Lung (tissue), 12 donors: ENCODE data around the gene MTRF1. TPM values are rescaled to one million over a fixed set of nuclear protein-coding genes. Genes with fewer than 3 reads are reported as not detected.

ENCODE experiments used
- ATAC-seq: fragments of 200-7000 bp; cut with Tn5 transposase; one replicate; pipeline ENCODE4 v1.9.1; 2020; ENCODE audit warnings: moderate number of reproducible peaks; ENCODE audit not compliant: insufficient read depth, low FRiP score
- DNase-seq, 3 donors: peaks; one replicate each; pipeline ENCODE4 v3.0.0-alpha.2; 2013 to 2017
- H3K27ac ChIP-seq, 2 donors: one replicate each; pipeline ENCODE4 v1.5.1; 2013; ENCODE audit warnings: mild to moderate bottlenecking in 2 of 2, moderate library complexity in 2 of 2, control low read depth in 1 of 2, inconsistent platforms in 1 of 2, low read depth in 1 of 2, low read length in 1 of 2
- H3K27me3 ChIP-seq, 3 donors: one replicate each; pipeline ENCODE4 v1.5.1; 2013; ENCODE audit warnings: low read length in 2 of 3; ENCODE audit not compliant: control insufficient read depth in 3 of 3, insufficient read depth in 3 of 3
- H3K36me3 ChIP-seq, 4 donors: one replicate each; pipeline ENCODE4 v1.5.1; 2013; ENCODE audit warnings: low read length in 4 of 4, mild to moderate bottlenecking in 1 of 4, moderate library complexity in 1 of 4; ENCODE audit not compliant: control insufficient read depth in 4 of 4, insufficient read depth in 4 of 4
- H3K4me1 ChIP-seq, 5 donors: one replicate each; pipeline ENCODE4 v1.5.1; 2013; ENCODE audit warnings: low read length in 5 of 5, mild to moderate bottlenecking in 2 of 5, moderate library complexity in 1 of 5; ENCODE audit not compliant: control insufficient read depth in 5 of 5, insufficient read depth in 5 of 5
- H3K4me3 ChIP-seq: one replicate; pipeline ENCODE4 v1.5.1; 2013; ENCODE audit warnings: mild to moderate bottlenecking, control low read depth, moderate library complexity
- H3K9ac ChIP-seq, 2 donors: one replicate each; pipeline ENCODE4 v1.5.1; 2013; ENCODE audit warnings: low read length in 2 of 2, control low read depth in 1 of 2; ENCODE audit not compliant: insufficient read depth in 1 of 2
- H3K9me3 ChIP-seq, 4 donors: one replicate each; pipeline ENCODE4 v1.5.1; 2013; ENCODE audit warnings: low read length in 3 of 4, mild to moderate bottlenecking in 1 of 4, moderate library complexity in 1 of 4; ENCODE audit not compliant: control insufficient read depth in 4 of 4, insufficient read depth in 3 of 4
- CTCF ChIP-seq: IDR thresholded peaks from 2 replicates; pipeline ENCODE4 v1.5.1; 2012; ENCODE audit warnings: mild to moderate bottlenecking; ENCODE audit errors: control extremely low read depth, extremely low read depth
- WGBS, 2 donors: extraction: QIAGEN DNeasy Blood & Tissue Kit; methylation state at CpG; one replicate each; pipeline ENCODE4 v1.1.7; 2013; 5-methylcytosine and 5-hydroxymethylcytosine counted together
- polyA plus RNA-seq, 2 donors: library from polyadenylated mRNA; stranded (reverse); fragments of 200-250 nt; gene quantifications; one replicate each; pipeline ENCODE4 v1.2.1, GENCODE V29; 2013
- total RNA-seq, 2 donors: library from RNA; depleted of rRNA in 1 of 2; stranded (reverse); fragments of >200 nt in 1 of 2; gene quantifications; one replicate each; pipeline ENCODE4 v1.2.1, GENCODE V29; 2014 to 2021
- donor health status: control.
- donor health status: control.
- donor health status: Bipolar disorder and iron deficiency.
- donor health status: healthy.
- donor health status: DM: yes; HTN: yes; CAD: no.

Gene MTRF1
- total and polyA plus RNA-seq, 4 donors = 6.7 to 22.0 (median 8.6) TPM

- no peak for ATAC-seq
- no peaks in the 10 kb centered on the region for H3K27me3 ChIP-seq
- peaks cover 0 to 3% (median 0%) of the 10 kb centered on the region in 4 donors for H3K9me3 ChIP-seq
- no peak overlapping the region for H3K9ac ChIP-seq
- no peak overlapping the region for H3K4me3 ChIP-seq
- no peak overlapping the region for H3K27ac ChIP-seq
- no peak for DNase-seq
- peaks cover 0 to 8% (median 3%) of the 10 kb centered on the region in 4 donors for H3K36me3 ChIP-seq
- WGBS, 2 donors = 88 to 97% methylated on average over 6 of the region's 6 CpGs
- peaks cover 0 to 15% (median 3%) of the 10 kb centered on the region in 5 donors for H3K4me1 ChIP-seq
- TF ChIP-seq CTCF = no peak
Measured at GRCh38 chr13:41188584-41188983, 74.8 kb downstream of the MTRF1 start.

- DNase-seq (no peak), ATAC-seq (no peak)
- 93 to 96% methylated on average over 3 of the region's 3 CpGs for WGBS, 2 donors
Measured at GRCh38 chr13:41186481-41186880, 76.9 kb downstream of the MTRF1 start.

GRCh38 chr13:41182231-41182630 lies 81.1 kb downstream of the MTRF1 start:
- no peak for ATAC-seq
- Histone ChIP-seq H3K9me3 (no peaks in the 10 kb centered on the region), H3K4me1 (no peaks in the 10 kb centered on the region), H3K9ac (no peak overlapping the region), H3K27ac (no peak overlapping the region), H3K27me3 (no peaks in the 10 kb centered on the region), H3K36me3 (no peaks in the 10 kb centered on the region), H3K4me3 (no peak overlapping the region)
- TF ChIP-seq CTCF = no peak
- no peak for DNase-seq

More at GRCh38 chr13:41186481-41186880, 76.9 kb downstream of the MTRF1 start:
- Histone ChIP-seq H3K4me3 (no peak overlapping the region), H3K27ac (no peak overlapping the region), H3K27me3 (no peaks in the 10 kb centered on the region), H3K4me1 (no peaks in the 10 kb centered on the region), H3K9ac (no peak overlapping the region), H3K9me3 (no peaks in the 10 kb centered on the region), H3K36me3 (no peaks in the 10 kb centered on the region)
- TF ChIP-seq CTCF = no peak

GRCh38 chr13:41179593-41180250 lies 83.7 kb downstream of the MTRF1 start:
- Histone ChIP-seq H3K4me3 (no peak overlapping the region), H3K4me1 (no peaks in the 10 kb centered on the region), H3K9me3 (peaks cover 0 to 6% (median 1%) of the 10 kb centered on the region in 4 donors), H3K9ac (no peak overlapping the region), H3K27ac (no peak overlapping the region), H3K36me3 (no peaks in the 10 kb centered on the region), H3K27me3 (no peaks in the 10 kb centered on the region)
- ATAC-seq (no peak), DNase-seq (no peak)
- WGBS, 2 donors = 84 to 92% methylated on average over 4 of the region's 4 CpGs
- no peak for TF ChIP-seq CTCF
